PC-3 (cell line): ENCODE results near the gene NUP210L. TPM values are rescaled to one million over a fixed set of nuclear protein-coding genes. Genes with fewer than 3 reads are reported as not detected.

Experiments
- ATAC-seq: fragments of 200-7000 bp; cut with Tn5 transposase; 2 replicates; pipeline ENCODE4 v1.9.1; 2020; ENCODE audit warnings: mild to moderate bottlenecking, moderate library complexity
- BruUV-seq: library from RNA; stranded (reverse); fragments of 400-500 nt; replicated peaks from 2 replicates; lab custom pipeline; 2021; lab: Mats Ljungman, UMichigan
- CTCF ChIA-PET: fragments of 300-600 bp; sonication (Branson Sonifier 250); formaldehyde crosslinking; loops from one replicate; lab custom pipeline; 2022; ENCODE audit warnings: antibody characterized with exemption; lab: Charles Lee
- POLR2A ChIA-PET: fragments of 300-600 bp; sonication (Branson Sonifier 250); formaldehyde crosslinking; loops from one replicate; lab custom pipeline; 2022; ENCODE audit warnings: antibody characterized with exemption; ENCODE audit not compliant: unreplicated experiment; lab: Charles Lee
- DNase-seq: peaks from one replicate; pipeline ENCODE4 v3.0.0-alpha.2; 2015
- H2AFZ ChIP-seq: fragments of 300-600 bp; sonication (generic); 2 replicates; pipeline ENCODE4 v1.6.0; 2016; ENCODE audit warnings: antibody characterized with exemption, low read length
- H3F3A ChIP-seq: fragments of 300-600 bp; sonication (generic); one replicate; pipeline ENCODE4 v1.6.0; 2017; ENCODE audit warnings: antibody characterized with exemption, low read length, control low read depth, mild to moderate bottlenecking; ENCODE audit not compliant: unreplicated experiment
- H3K27ac ChIP-seq: fragments of 300-600 bp; sonication (generic); 2 replicates; pipeline ENCODE4 v1.5.1; 2016; ENCODE audit warnings: mild to moderate bottlenecking, low read length
- H3K27me3 ChIP-seq: fragments of 300-600 bp; sonication (generic); 2 replicates; pipeline ENCODE4 v1.6.1; 2016; ENCODE audit warnings: low read length, mixed read lengths
- H3K36me3 ChIP-seq: fragments of 300-600 bp; sonication (generic); 2 replicates; pipeline ENCODE4 v1.6.1; 2016; ENCODE audit warnings: low read depth, mixed run types, low read length, mixed read lengths
- H3K4me1 ChIP-seq: fragments of 300-600 bp; sonication (generic); 2 replicates; pipeline ENCODE4 v1.5.1; 2016; ENCODE audit warnings: low read length; ENCODE audit not compliant: insufficient read depth
- H3K4me2 ChIP-seq: fragments of 300-600 bp; sonication (generic); 2 replicates; pipeline ENCODE4 v1.6.0; 2016; ENCODE audit warnings: low read length
- H3K4me3 ChIP-seq: fragments of 300-600 bp; sonication (generic); 2 replicates; pipeline ENCODE4 v1.5.1; 2016; ENCODE audit warnings: mild to moderate bottlenecking, low read length, mixed read lengths
- H3K79me2 ChIP-seq: fragments of 300-600 bp; sonication (generic); 2 replicates; pipeline ENCODE4 v1.6.1; 2017; ENCODE audit warnings: low read length, mixed read lengths
- H3K9ac ChIP-seq: fragments of 300-600 bp; sonication (generic); 2 replicates; pipeline ENCODE4 v1.6.0; 2016; ENCODE audit warnings: mild to moderate bottlenecking, low read length
- H3K9me2 ChIP-seq: fragments of 300-600 bp; sonication (generic); replicated peaks from 2 replicates; pipeline ENCODE4 v1.6.1; 2016; ENCODE audit warnings: mixed run types, low read length, mixed read lengths
- H3K9me3 ChIP-seq: fragments of 300-600 bp; sonication (generic); 2 replicates; pipeline ENCODE4 v1.6.1; 2016; ENCODE audit warnings: low read length, mixed read lengths
- H4K20me1 ChIP-seq: fragments of 300-600 bp; sonication (generic); 2 replicates; pipeline ENCODE4 v1.6.1; 2016; ENCODE audit warnings: low read length, mixed read lengths
- EZH2 ChIP-seq: fragments of 300-600 bp; sonication (generic); IDR thresholded peaks from one replicate; pipeline ENCODE4 v1.6.1; 2017; ENCODE audit warnings: antibody characterized with exemption, mild to moderate bottlenecking, low read length; ENCODE audit not compliant: unreplicated experiment
- EZH2phosphoT487 ChIP-seq: fragments of 300-600 bp; sonication (generic); IDR thresholded peaks from 2 replicates; pipeline ENCODE4 v1.6.1; 2018; ENCODE audit warnings: mild to moderate bottlenecking, antibody characterized with exemption, low read length, borderline replicate concordance
- intact Hi-C: fragments of 100-400 bp; cut with micrococcal nuclease; formaldehyde crosslinking; loops from 2 replicates; pipeline ENCODE4 v1.9.0; 2023
- total RNA-seq: library from RNA; depleted of rRNA; stranded (reverse); fragments of >200 nt; gene quantifications from 2 replicates; pipeline ENCODE4 v1.2.3, GENCODE V29; 2014
- TF ChIP-seq, protein P1 (sequence below): fragments of 300-600 bp; sonication (generic); conservative IDR thresholded peaks from 2 replicates; pipeline ENCODE4 v1.5.1; 2017; ENCODE audit warnings: antibody characterized with exemption, low read depth, mild to moderate bottlenecking, low read length

The NUP210L gene
- total RNA-seq, 1 experiment from 2014 or later = 0.04 TPM

DNA sequence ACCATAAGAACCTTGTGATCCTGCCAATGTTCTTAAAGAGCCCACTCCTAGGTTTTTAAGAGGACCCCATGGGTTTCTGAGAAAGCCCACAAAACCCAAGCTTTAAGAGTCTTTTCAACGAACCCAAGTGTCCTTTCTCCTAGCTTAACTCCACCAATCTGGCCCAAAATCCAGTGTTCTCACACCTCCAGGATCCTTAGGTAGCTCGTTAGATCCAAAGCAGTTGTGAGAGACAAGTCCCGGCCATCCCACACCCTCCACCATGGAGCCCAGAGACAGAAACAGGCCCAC is 210.1 kb downstream of the NUP210L start:
- H3K9me3 ChIP-seq = no peaks in the 10 kb centered on the region
- peaks cover 23% of the 10 kb centered on the region for H3K79me2 ChIP-seq
- TF ChIP-seq EZH2phosphoT487 (no peak), EZH2 (no peak)
- TF ChIP-seq, protein P1, sequence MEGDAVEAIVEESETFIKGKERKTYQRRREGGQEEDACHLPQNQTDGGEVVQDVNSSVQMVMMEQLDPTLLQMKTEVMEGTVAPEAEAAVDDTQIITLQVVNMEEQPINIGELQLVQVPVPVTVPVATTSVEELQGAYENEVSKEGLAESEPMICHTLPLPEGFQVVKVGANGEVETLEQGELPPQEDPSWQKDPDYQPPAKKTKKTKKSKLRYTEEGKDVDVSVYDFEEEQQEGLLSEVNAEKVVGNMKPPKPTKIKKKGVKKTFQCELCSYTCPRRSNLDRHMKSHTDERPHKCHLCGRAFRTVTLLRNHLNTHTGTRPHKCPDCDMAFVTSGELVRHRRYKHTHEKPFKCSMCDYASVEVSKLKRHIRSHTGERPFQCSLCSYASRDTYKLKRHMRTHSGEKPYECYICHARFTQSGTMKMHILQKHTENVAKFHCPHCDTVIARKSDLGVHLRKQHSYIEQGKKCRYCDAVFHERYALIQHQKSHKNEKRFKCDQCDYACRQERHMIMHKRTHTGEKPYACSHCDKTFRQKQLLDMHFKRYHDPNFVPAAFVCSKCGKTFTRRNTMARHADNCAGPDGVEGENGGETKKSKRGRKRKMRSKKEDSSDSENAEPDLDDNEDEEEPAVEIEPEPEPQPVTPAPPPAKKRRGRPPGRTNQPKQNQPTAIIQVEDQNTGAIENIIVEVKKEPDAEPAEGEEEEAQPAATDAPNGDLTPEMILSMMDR = no peak
- no peaks in the 10 kb centered on the region for H3F3A ChIP-seq
- H3K4me3 ChIP-seq = peak overlapping the region; percentile 81; the same call in 1 of the 2 replicates
- intact Hi-C loops = no loop called here
- H3K27me3 ChIP-seq = no peaks in the 10 kb centered on the region
- H3K36me3 ChIP-seq = peaks cover 7% of the 10 kb centered on the region; the same call in 1 of the 2 replicates
- H2AFZ ChIP-seq = no peak overlapping the region
- no TSS peak for BruUV-seq
- POLR2A ChIA-PET = no interaction called here
- no peak overlapping the region for H3K9ac ChIP-seq
- ATAC-seq = no peak
- no peak overlapping the region for H3K27ac ChIP-seq
- H3K4me2 ChIP-seq = peak overlapping the region; percentile 96
- DNase-seq = no peak
- no peaks in the 10 kb centered on the region for H3K9me2 ChIP-seq
- CTCF ChIA-PET = no interaction called here
- peaks cover 13% of the 10 kb centered on the region for H3K4me1 ChIP-seq
- no peaks in the 10 kb centered on the region for H4K20me1 ChIP-seq

DNA sequence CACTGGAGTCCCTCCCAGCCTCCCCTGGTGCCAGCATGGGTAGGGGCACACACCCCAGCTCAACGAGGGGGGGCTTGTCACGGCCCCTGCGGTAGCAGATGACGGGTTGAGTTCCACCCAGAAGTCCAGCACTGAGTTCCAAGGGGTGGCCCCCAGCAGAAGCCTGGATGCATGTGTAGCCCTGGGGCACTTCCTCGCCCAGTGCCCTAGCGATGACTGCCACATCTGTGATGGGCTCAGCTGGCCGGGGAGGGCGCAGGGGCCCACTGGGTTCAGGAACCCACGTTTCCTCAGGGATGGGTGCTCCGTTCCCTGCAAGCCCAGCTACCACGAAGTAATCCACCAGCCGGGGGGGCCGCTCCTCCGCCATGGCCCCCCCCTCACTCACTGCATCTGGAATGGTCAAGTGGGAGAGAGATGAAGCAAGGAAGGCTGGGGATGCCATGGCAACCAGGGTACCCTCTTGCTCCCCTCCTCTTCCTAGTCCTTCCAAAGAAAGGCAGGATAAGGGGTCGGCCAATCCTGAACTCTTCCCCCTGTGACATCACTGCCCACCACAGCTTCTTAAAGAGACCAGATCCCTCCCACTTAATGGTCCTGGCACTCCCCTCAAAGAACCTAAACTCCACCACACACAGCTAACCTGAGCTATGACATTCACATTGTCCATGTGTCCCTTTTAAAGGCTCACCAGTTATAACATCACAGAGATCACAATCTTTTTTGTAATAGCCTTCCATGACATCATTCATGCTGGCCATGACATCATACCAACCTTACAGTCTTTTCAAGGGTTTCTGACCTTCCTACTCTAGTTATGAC is 210.7 kb downstream of the NUP210L start:
- CTCF ChIA-PET = no interaction called here
- no TSS peak for BruUV-seq

More for the DNA sequence above, 210.7 kb downstream of the NUP210L start:
- no peaks in the 10 kb centered on the region for H3K9me3 ChIP-seq
- H3K4me3 ChIP-seq = no peak overlapping the region; the same call in 1 of the 2 replicates
- peaks cover 13% of the 10 kb centered on the region for H3K4me1 ChIP-seq
- no peak overlapping the region for H3K27ac ChIP-seq
- H3K27me3 ChIP-seq = no peaks in the 10 kb centered on the region
- no peaks in the 10 kb centered on the region for H4K20me1 ChIP-seq
- H3K9me2 ChIP-seq = no peaks in the 10 kb centered on the region
- peaks cover 6% of the 10 kb centered on the region; the same call in 1 of the 2 replicates for H3K36me3 ChIP-seq
- DNase-seq (no peak), ATAC-seq (no peak)
- H3F3A ChIP-seq = no peaks in the 10 kb centered on the region
- no peak overlapping the region for H2AFZ ChIP-seq
- H3K79me2 ChIP-seq = peaks cover 23% of the 10 kb centered on the region
- no peak overlapping the region for H3K9ac ChIP-seq
- no peak overlapping the region for H3K4me2 ChIP-seq
- intact Hi-C loops = no loop called here
- no peak for TF ChIP-seq EZH2phosphoT487
- TF ChIP-seq EZH2 = no peak
- TF ChIP-seq, protein P1 = no peak
- POLR2A ChIA-PET = no interaction called here
